IMR-90 (cell line): ENCODE results near the gene DNM3. TPM values are rescaled to one million over a fixed set of nuclear protein-coding genes. Genes with fewer than 3 reads are reported as not detected.

Source experiments
- ATAC-seq: fragments of 200-7000 bp; cut with Tn5 transposase; 2 replicates; pipeline ENCODE4 v1.9.1; 2020; ENCODE audit warnings: low read depth, mild to moderate bottlenecking, moderate library complexity
- BruUV-seq: library from RNA; stranded (reverse); fragments of 400-500 nt; replicated peaks from 2 replicates; lab custom pipeline; 2021; lab: Mats Ljungman, UMichigan
- CTCF ChIA-PET: fragments of 300-600 bp; formaldehyde crosslinking; extraction: SDS; loops from one replicate; lab custom pipeline; 2021; ENCODE audit warnings: antibody characterized with exemption; lab: Yijun Ruan, JAX
- POLR2A ChIA-PET: fragments of 300-600 bp; sonication (Branson Sonifier 250); formaldehyde crosslinking; loops from one replicate; lab custom pipeline; 2022; ENCODE audit warnings: antibody characterized with exemption; ENCODE audit not compliant: unreplicated experiment; lab: Charles Lee
- DNase-seq: peaks from one replicate; pipeline ENCODE4 v3.0.0; 2013
- H2AFZ ChIP-seq: replicated peaks from 2 replicates; pipeline ENCODE3; 2013; ENCODE audit warnings: low read length, mild to moderate bottlenecking; ENCODE audit not compliant: poor library complexity
- H2AK5ac ChIP-seq: 2 replicates; pipeline ENCODE4 v1.6.1; 2013; ENCODE audit warnings: low read depth, low read length, inconsistent platforms
- H2AK9ac ChIP-seq: replicated peaks from 2 replicates; pipeline ENCODE3; 2013; ENCODE audit warnings: mild to moderate bottlenecking, low read depth, low read length, moderate library complexity; ENCODE audit not compliant: poor library complexity
- H2BK120ac ChIP-seq: 2 replicates; pipeline ENCODE4 v1.6.1; 2013; ENCODE audit warnings: low read depth, low read length, inconsistent platforms
- H2BK15ac ChIP-seq: 3 replicates; pipeline ENCODE4 v1.6.1; 2013; ENCODE audit warnings: low read depth, low read length, inconsistent platforms
- H2BK20ac ChIP-seq: 2 replicates; pipeline ENCODE4 v1.6.1; 2013; ENCODE audit warnings: low read depth, mild to moderate bottlenecking, inconsistent platforms, low read length, moderate library complexity
- H2BK5ac ChIP-seq: 2 replicates; pipeline ENCODE4 v1.6.1; 2013; ENCODE audit warnings: mild to moderate bottlenecking, low read depth, low read length, inconsistent platforms; ENCODE audit not compliant: poor library complexity, severe bottlenecking
- H3K14ac ChIP-seq: replicated peaks from 2 replicates; pipeline ENCODE4 v1.6.1; 2013; ENCODE audit warnings: low read depth, low read length, inconsistent platforms
- H3K18ac ChIP-seq: 2 replicates; pipeline ENCODE4 v1.6.1; 2013; ENCODE audit warnings: low read depth, low read length, control low read depth
- H3K23ac ChIP-seq: 2 replicates; pipeline ENCODE4 v1.6.1; 2013; ENCODE audit warnings: low read depth, low read length, inconsistent platforms
- H3K27ac ChIP-seq: 2 replicates; pipeline ENCODE4 v1.5.1; 2013; ENCODE audit warnings: mild to moderate bottlenecking, control low read depth, low read length; ENCODE audit not compliant: insufficient read depth
- H3K27me3 ChIP-seq: 2 replicates; pipeline ENCODE4 v1.6.1; 2013; ENCODE audit warnings: low read length; ENCODE audit not compliant: control insufficient read depth, insufficient read depth
- H3K36me3 ChIP-seq: 2 replicates; pipeline ENCODE4 v1.6.1; 2013; ENCODE audit warnings: low read length, mixed read lengths; ENCODE audit not compliant: control insufficient read depth, insufficient read depth
- H3K4ac ChIP-seq: 2 replicates; pipeline ENCODE4 v1.6.1; 2013; ENCODE audit warnings: low read depth, low read length, inconsistent platforms
- H3K4me1 ChIP-seq: 2 replicates; pipeline ENCODE4 v1.6.1; 2013; ENCODE audit warnings: low read length, mixed read lengths; ENCODE audit not compliant: control insufficient read depth, insufficient read depth
- H3K4me2 ChIP-seq: 2 replicates; pipeline ENCODE4 v1.6.1; 2013; ENCODE audit warnings: low read depth, mild to moderate bottlenecking, control low read depth, low read length, moderate library complexity
- H3K4me3 ChIP-seq: 2 replicates; pipeline ENCODE4 v1.5.1; 2013; ENCODE audit warnings: low read depth, mild to moderate bottlenecking, control low read depth, low read length, moderate library complexity; ENCODE audit not compliant: insufficient read depth
- H3K56ac ChIP-seq: 2 replicates; pipeline ENCODE4 v1.6.1; 2013; ENCODE audit warnings: low read length, inconsistent platforms; ENCODE audit not compliant: insufficient read depth; ENCODE audit errors: extremely low read depth
- H3K79me1 ChIP-seq, 2 experiments: 2 replicates each; pipeline ENCODE4 v1.6.1; 2013; ENCODE audit warnings: low read length in 2 of 2, inconsistent platforms in 1 of 2, low read depth in 1 of 2
- H3K9ac ChIP-seq: 2 replicates; pipeline ENCODE4 v1.6.1; 2013; ENCODE audit warnings: low read depth, low read length, control low read depth
- H3K9me1 ChIP-seq: 2 replicates; pipeline ENCODE4 v1.6.1; 2013; ENCODE audit warnings: low read length, inconsistent platforms; ENCODE audit not compliant: insufficient read depth
- H3K9me3 ChIP-seq: 2 replicates; pipeline ENCODE4 v1.6.1; 2013; ENCODE audit warnings: low read length; ENCODE audit not compliant: control insufficient read depth, insufficient read depth
- H4K20me1 ChIP-seq: 2 replicates; pipeline ENCODE4 v1.6.1; 2013; ENCODE audit warnings: low read length, inconsistent platforms; ENCODE audit not compliant: insufficient read depth
- H4K5ac ChIP-seq: 2 replicates; pipeline ENCODE4 v1.6.1; 2013; ENCODE audit warnings: mild to moderate bottlenecking, low read depth, low read length, control low read depth
- H4K8ac ChIP-seq, 2 experiments: 2 replicates each; pipeline ENCODE4 v1.6.1; 2013; ENCODE audit warnings: low read depth in 2 of 2, low read length in 2 of 2, control low read depth in 1 of 2, inconsistent platforms in 1 of 2
- H4K91ac ChIP-seq: 2 replicates; pipeline ENCODE4 v1.6.1; 2013; ENCODE audit warnings: low read depth, low read length, inconsistent platforms; ENCODE audit not compliant: insufficient read depth
- BHLHE40 ChIP-seq: fragments of 150-350 bp; IDR thresholded peaks from 2 replicates; pipeline ENCODE4 v1.6.1; 2016; ENCODE audit warnings: mild to moderate bottlenecking, low read depth, low read length
- CEBPB ChIP-seq: IDR thresholded peaks from 2 replicates; pipeline ENCODE4 v1.6.1; 2012; ENCODE audit warnings: low read depth, low read length, improper control_type of control experiment
- FOS ChIP-seq: fragments of 150-350 bp; IDR thresholded peaks from 2 replicates; pipeline ENCODE4 v1.6.1; 2016; ENCODE audit warnings: low read depth, low read length
- MAFK ChIP-seq: IDR thresholded peaks from 2 replicates; pipeline ENCODE4 v1.6.1; 2012; ENCODE audit warnings: low read depth, low read length, improper control_type of control experiment
- MAZ ChIP-seq: IDR thresholded peaks from 2 replicates; pipeline ENCODE4 v1.6.1; 2012; ENCODE audit warnings: low read depth, mild to moderate bottlenecking, low read length, improper control_type of control experiment, moderate library complexity, borderline replicate concordance
- MXI1 ChIP-seq: IDR thresholded peaks from 2 replicates; pipeline ENCODE4 v1.6.1; 2012; ENCODE audit warnings: low read depth, mild to moderate bottlenecking, low read length, moderate library complexity, borderline replicate concordance
- NFE2L2 ChIP-seq: fragments of 150-350 bp; IDR thresholded peaks from 2 replicates; pipeline ENCODE4 v1.6.1; 2016; ENCODE audit warnings: low read depth, mild to moderate bottlenecking, low read length
- POLR2A ChIP-seq: IDR thresholded peaks from 2 replicates; pipeline ENCODE4 v1.6.1; 2012; ENCODE audit warnings: mild to moderate bottlenecking, low read depth, low read length
- RAD21 ChIP-seq: IDR thresholded peaks from 2 replicates; pipeline ENCODE4 v1.6.1; 2012; ENCODE audit warnings: low read length, improper control_type of control experiment
- RCOR1 ChIP-seq: IDR thresholded peaks from 2 replicates; pipeline ENCODE4 v1.6.1; 2012; ENCODE audit warnings: mild to moderate bottlenecking, low read length, improper control_type of control experiment; ENCODE audit not compliant: insufficient replicate concordance
- RFX5 ChIP-seq: IDR thresholded peaks from 2 replicates; pipeline ENCODE4 v1.8.0; 2012; ENCODE audit warnings: low read depth, mild to moderate bottlenecking, low read length, moderate library complexity
- SMC3 ChIP-seq: fragments of 150-350 bp; IDR thresholded peaks from 2 replicates; pipeline ENCODE4 v1.6.1; 2016; ENCODE audit warnings: low read depth, mild to moderate bottlenecking, antibody characterized with exemption, low read length, moderate library complexity
- WGBS, 2 experiments: methylation state at CpG; one replicate each; pipeline versions ENCODE4 v1.1.5 to v1.1.7; 2013; ENCODE audit warnings: missing lambda C conversion rate in 2 of 2; ENCODE audit not compliant: insufficient read length in 1 of 2; ENCODE audit errors: extremely low coverage in 2 of 2; 5-methylcytosine and 5-hydroxymethylcytosine counted together
- dilution Hi-C: fragments of 300-500 bp; cut with HindIII; formaldehyde crosslinking; loops from one replicate; pipeline ENCODE4 v1.14.3; 2018; ENCODE audit warnings: low sequenced_read_pairs; ENCODE audit not compliant: unreplicated experiment
- in situ Hi-C: fragments of 300-500 bp; cut with MboI; formaldehyde crosslinking; loops from 3 replicates; pipeline ENCODE4 v1.14.3; 2019; ENCODE audit warnings: low sequenced_read_pairs, inconsistent platforms, mixed read lengths
- intact Hi-C: fragments of 100-400 bp; cut with micrococcal nuclease; formaldehyde crosslinking; loops from 2 replicates; pipeline ENCODE4 v1.10.0; 2022
- polyA plus RNA-seq, 3 experiments: library from polyadenylated mRNA; depleted of rRNA; stranded (reverse); fragments of >200 nt; gene quantifications; 2 replicates each; pipeline ENCODE4 v1.2.3, GENCODE V29; 2012; ENCODE audit warnings: low replicate concordance in 1 of 3
- total RNA-seq: library from RNA; depleted of rRNA; stranded (reverse); fragments of >200 nt; gene quantifications from 2 replicates; pipeline ENCODE4 v1.2.3, GENCODE V29; 2012
- TF ChIP-seq, protein P1 (sequence below): fragments of 150-350 bp; IDR thresholded peaks from 2 replicates; pipeline ENCODE4 v1.6.1; 2016; ENCODE audit warnings: low read depth, mild to moderate bottlenecking, low read length, moderate library complexity, borderline replicate concordance
- TF ChIP-seq, protein P2 (sequence below): conservative IDR thresholded peaks from 2 replicates; pipeline ENCODE4 v1.5.1; 2012; ENCODE audit warnings: mild to moderate bottlenecking, low read depth, low read length, improper control_type of control experiment

DNM3 gene
- total and polyA plus RNA-seq, 2 of the 4 experiments (the other 2 are of a cell fraction): 0.36 TPM

DNA sequence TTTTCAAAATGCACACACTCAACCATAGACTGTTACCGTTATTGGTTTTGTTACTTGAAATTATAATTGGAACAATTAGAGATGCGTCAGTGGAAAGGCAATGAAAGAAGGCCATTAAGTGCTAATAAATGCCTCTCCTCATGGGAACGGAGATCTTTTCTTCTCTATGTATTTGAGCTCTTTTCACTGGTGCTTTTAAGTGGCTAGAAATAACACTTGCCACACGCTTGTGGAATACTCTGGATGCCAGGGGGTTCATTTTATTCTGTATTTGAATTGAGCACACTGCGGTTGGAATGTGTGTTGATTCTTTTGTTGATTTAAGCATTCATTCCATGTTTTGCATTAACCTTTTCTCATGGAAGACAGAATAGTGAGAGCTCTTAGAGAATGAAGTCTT, 68.4 kb downstream of the DNM3 start:
- no peak overlapping the region for H3K9ac ChIP-seq
- H3K4ac ChIP-seq: no peak overlapping the region
- H2BK5ac ChIP-seq: no peak overlapping the region
- no peak overlapping the region for H4K8ac ChIP-seq
- H2BK120ac ChIP-seq: no peak overlapping the region
- no peak overlapping the region for H2AK9ac ChIP-seq
- in situ Hi-C loops (no loop called here), dilution Hi-C loops (no loop called here), intact Hi-C loops (no loop called here)
- no CpG with 5 or more reads among the region's 5 CpGs for WGBS, 2 experiments
- POLR2A ChIA-PET: no interaction called here
- no peak overlapping the region for H2BK20ac ChIP-seq
- H3K56ac ChIP-seq: no peak overlapping the region
- H2AFZ ChIP-seq: no peak overlapping the region
- H3K18ac ChIP-seq: no peak overlapping the region
- BruUV-seq: no TSS peak
- H2AK5ac ChIP-seq: no peak overlapping the region
- H3K27me3 ChIP-seq: no peaks in the 10 kb centered on the region
- TF ChIP-seq RFX5 (no peak), MAZ (no peak), FOS (no peak), POLR2A (no peak), NFE2L2 (no peak), MXI1 (no peak), RAD21 (no peak), MAFK (no peak), CEBPB (no peak), SMC3 (no peak), BHLHE40 (no peak), RCOR1 (no peak)
- TF ChIP-seq, protein P1, sequence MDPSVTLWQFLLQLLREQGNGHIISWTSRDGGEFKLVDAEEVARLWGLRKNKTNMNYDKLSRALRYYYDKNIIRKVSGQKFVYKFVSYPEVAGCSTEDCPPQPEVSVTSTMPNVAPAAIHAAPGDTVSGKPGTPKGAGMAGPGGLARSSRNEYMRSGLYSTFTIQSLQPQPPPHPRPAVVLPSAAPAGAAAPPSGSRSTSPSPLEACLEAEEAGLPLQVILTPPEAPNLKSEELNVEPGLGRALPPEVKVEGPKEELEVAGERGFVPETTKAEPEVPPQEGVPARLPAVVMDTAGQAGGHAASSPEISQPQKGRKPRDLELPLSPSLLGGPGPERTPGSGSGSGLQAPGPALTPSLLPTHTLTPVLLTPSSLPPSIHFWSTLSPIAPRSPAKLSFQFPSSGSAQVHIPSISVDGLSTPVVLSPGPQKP: no peak
- TF ChIP-seq, protein P2, sequence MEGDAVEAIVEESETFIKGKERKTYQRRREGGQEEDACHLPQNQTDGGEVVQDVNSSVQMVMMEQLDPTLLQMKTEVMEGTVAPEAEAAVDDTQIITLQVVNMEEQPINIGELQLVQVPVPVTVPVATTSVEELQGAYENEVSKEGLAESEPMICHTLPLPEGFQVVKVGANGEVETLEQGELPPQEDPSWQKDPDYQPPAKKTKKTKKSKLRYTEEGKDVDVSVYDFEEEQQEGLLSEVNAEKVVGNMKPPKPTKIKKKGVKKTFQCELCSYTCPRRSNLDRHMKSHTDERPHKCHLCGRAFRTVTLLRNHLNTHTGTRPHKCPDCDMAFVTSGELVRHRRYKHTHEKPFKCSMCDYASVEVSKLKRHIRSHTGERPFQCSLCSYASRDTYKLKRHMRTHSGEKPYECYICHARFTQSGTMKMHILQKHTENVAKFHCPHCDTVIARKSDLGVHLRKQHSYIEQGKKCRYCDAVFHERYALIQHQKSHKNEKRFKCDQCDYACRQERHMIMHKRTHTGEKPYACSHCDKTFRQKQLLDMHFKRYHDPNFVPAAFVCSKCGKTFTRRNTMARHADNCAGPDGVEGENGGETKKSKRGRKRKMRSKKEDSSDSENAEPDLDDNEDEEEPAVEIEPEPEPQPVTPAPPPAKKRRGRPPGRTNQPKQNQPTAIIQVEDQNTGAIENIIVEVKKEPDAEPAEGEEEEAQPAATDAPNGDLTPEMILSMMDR: no peak
- no peak overlapping the region for H3K14ac ChIP-seq
- H3K9me1 ChIP-seq: no peaks in the 10 kb centered on the region
- H3K79me1 ChIP-seq: no peaks in the 10 kb centered on the region
- no peaks in the 10 kb centered on the region for H3K9me3 ChIP-seq
- H4K20me1 ChIP-seq: no peaks in the 10 kb centered on the region
- no peak overlapping the region for H3K27ac ChIP-seq
- H4K91ac ChIP-seq: no peak overlapping the region
- H4K5ac ChIP-seq: no peak overlapping the region
- H3K4me1 ChIP-seq: no peaks in the 10 kb centered on the region
- CTCF ChIA-PET: no interaction called here
- no peak overlapping the region for H3K4me2 ChIP-seq
- no peak overlapping the region for H3K4me3 ChIP-seq
- DNase-seq (no peak), ATAC-seq (no peak)
- no peak overlapping the region for H3K23ac ChIP-seq
- no peaks in the 10 kb centered on the region for H3K36me3 ChIP-seq
- no peak overlapping the region for H2BK15ac ChIP-seq
